HCT116 (cell line): ENCODE results near the gene KCNK5. TPM values are rescaled to one million over a fixed set of nuclear protein-coding genes. Genes with fewer than 3 reads are reported as not detected.

ENCODE experiments used
- ATAC-seq: fragments of 200-7000 bp; cut with Tn5 transposase; 2 replicates; pipeline ENCODE4 v1.9.1; 2020; ENCODE audit warnings: mild to moderate bottlenecking, moderate library complexity
- BruUV-seq: library from RNA; stranded (reverse); fragments of 400-500 nt; replicated peaks from 2 replicates; lab custom pipeline; 2021; lab: Mats Ljungman, UMichigan
- CTCF ChIA-PET: fragments of 300-600 bp; sonication (Branson Sonifier 250); formaldehyde crosslinking; loops from one replicate; lab custom pipeline; 2021; ENCODE audit warnings: antibody characterized with exemption; lab: Charles Lee
- POLR2A ChIA-PET: fragments of 300-600, 350-600 bp; sonication (Branson Sonifier 250); formaldehyde crosslinking; loops from one replicate; lab custom pipeline; 2021; ENCODE audit warnings: antibody characterized with exemption; lab: Charles Lee
- RAD21 ChIA-PET, 2 experiments: fragments of 300-600 bp; sonication (Branson Sonifier 250); formaldehyde crosslinking; loops; one replicate each; lab custom pipeline; 2023; ENCODE audit warnings: low total read pairs in 2 of 2; ENCODE audit not compliant: uncharacterized antibody in 2 of 2, unreplicated experiment in 2 of 2, low non-redundant PET in 1 of 2; lab: Charles Lee
- DNase-seq: peaks from one replicate; pipeline ENCODE4 v3.0.0-alpha.2; 2010; ENCODE audit warnings: low read depth, low spot score
- H2AFZ ChIP-seq: fragments of 200-600 bp; shearing (Covaris generic), sonication (generic); 2 replicates; pipeline ENCODE4 v1.6.1; 2017; ENCODE audit warnings: low read depth, mixed run types, mixed read lengths, antibody characterized with exemption, low read length; ENCODE audit not compliant: poor library complexity, severe bottlenecking
- H3K27ac ChIP-seq: 2 replicates; pipeline ENCODE4 v1.5.1; 2012; ENCODE audit warnings: low read depth, low read length
- H3K27me3 ChIP-seq: fragments of 200-600 bp; sonication (generic); 2 replicates; pipeline ENCODE4 v1.6.1; 2016; ENCODE audit warnings: mixed run types, low read length, mixed read lengths; ENCODE audit not compliant: insufficient read depth
- H3K36me3 ChIP-seq, 2 experiments: fragments of 200-500 bp in 1 of 2; fragments of 200-600 bp in 1 of 2; sonication (Bioruptor generic) in 1 of 2; sonication (generic) in 1 of 2; 2 replicates each; pipeline versions ENCODE4 v1.5.1 to v1.6.1; 2014 to 2016; ENCODE audit warnings: low read length in 2 of 2, inconsistent platforms in 1 of 2, mixed read lengths in 1 of 2, mixed run types in 1 of 2; ENCODE audit not compliant: insufficient read depth in 2 of 2, control insufficient read depth in 1 of 2
- H3K4me1 ChIP-seq, 2 experiments: fragments of 200-600 bp in 1 of 2; sonication (generic) in 1 of 2; 2 replicates each; pipeline versions ENCODE4 v1.5.1 to v1.6.1; 2012 to 2017; ENCODE audit warnings: low read length in 2 of 2, inconsistent platforms in 1 of 2, mild to moderate bottlenecking in 1 of 2, mixed read lengths in 1 of 2, mixed run types in 1 of 2, moderate library complexity in 1 of 2; ENCODE audit not compliant: insufficient read depth in 2 of 2, control insufficient read depth in 1 of 2
- H3K4me2 ChIP-seq: fragments of 200-600 bp; sonication (generic); 2 replicates; pipeline ENCODE4 v1.6.1; 2017; ENCODE audit warnings: mixed run types, low read length, mixed read lengths
- H3K4me3 ChIP-seq, 2 experiments: fragments of 200-600 bp in 1 of 2; sonication (generic) in 1 of 2; replicated peaks in 1 of 2; 2 replicates each; pipeline ENCODE4 v1.5.1; 2011 to 2016; ENCODE audit warnings: low read length in 2 of 2, control low read depth in 1 of 2, low read depth in 1 of 2, mild to moderate bottlenecking in 1 of 2, mixed read lengths in 1 of 2, mixed run types in 1 of 2
- H3K79me2 ChIP-seq: fragments of 200-600 bp; sonication (generic); 2 replicates; pipeline ENCODE4 v1.6.1; 2017; ENCODE audit warnings: mild to moderate bottlenecking, mixed run types, low read length, moderate library complexity, mixed read lengths; ENCODE audit not compliant: insufficient read depth
- H3K9ac ChIP-seq: fragments of 200-600 bp; sonication (generic); 2 replicates; pipeline ENCODE4 v1.6.1; 2016; ENCODE audit warnings: low read length, mixed read lengths
- H3K9me2 ChIP-seq: fragments of 200-600 bp; sonication (generic), shearing (Covaris generic); 2 replicates; pipeline ENCODE4 v1.6.1; 2017; ENCODE audit warnings: mixed run types, mild to moderate bottlenecking, moderate library complexity; ENCODE audit not compliant: insufficient read depth
- H3K9me3 ChIP-seq, 2 experiments: fragments of 200-500 bp in 1 of 2; fragments of 200-600 bp in 1 of 2; sonication (Bioruptor generic) in 1 of 2; sonication (generic) in 1 of 2; 2 replicates each; pipeline ENCODE4 v1.6.1; 2014 to 2017; ENCODE audit warnings: low read length in 2 of 2, mixed read lengths in 2 of 2, inconsistent platforms in 1 of 2, low read depth in 1 of 2, mild to moderate bottlenecking in 1 of 2, mixed run types in 1 of 2, moderate library complexity in 1 of 2; ENCODE audit not compliant: control insufficient read depth in 1 of 2, insufficient read depth in 1 of 2
- H4K20me1 ChIP-seq: fragments of 200-600 bp; sonication (generic), shearing (Covaris generic); 2 replicates; pipeline ENCODE4 v1.6.1; 2017; ENCODE audit warnings: mixed run types, mild to moderate bottlenecking, moderate library complexity; ENCODE audit not compliant: insufficient read depth
- CBX3 ChIP-seq: IDR thresholded peaks from 2 replicates; pipeline ENCODE4 v1.6.1; 2012; ENCODE audit warnings: low read depth
- CEBPB ChIP-seq: IDR thresholded peaks from 2 replicates; pipeline ENCODE4 v1.6.1; 2012; ENCODE audit warnings: low read depth
- CTCF ChIP-seq, 3 experiments: fragments of 200-600 bp in 1 of 3; sonication (generic) in 1 of 3; IDR thresholded peaks in 2 of 3; conservative IDR thresholded peaks in 1 of 3; 2 replicates each; pipeline ENCODE4 v1.5.1; 2012 to 2017; ENCODE audit warnings: low read depth in 2 of 3, low read length in 2 of 3, antibody characterized with exemption in 1 of 3, borderline replicate concordance in 1 of 3, control low read depth in 1 of 3, mild to moderate bottlenecking in 1 of 3, mixed read lengths in 1 of 3, mixed run types in 1 of 3, moderate library complexity in 1 of 3; ENCODE audit not compliant: insufficient read depth in 1 of 3
- EGR1 ChIP-seq: IDR thresholded peaks from 2 replicates; pipeline ENCODE4 v1.6.1; 2012; ENCODE audit warnings: low read depth
- ELF1 ChIP-seq: IDR thresholded peaks from 2 replicates; pipeline ENCODE4 v1.6.1; 2012; ENCODE audit warnings: low read depth, borderline replicate concordance
- EZH2 ChIP-seq: fragments of 200-600 bp; sonication (generic); IDR thresholded peaks from 2 replicates; pipeline ENCODE4 v1.6.1; 2017; ENCODE audit warnings: antibody characterized with exemption, mixed run types
- POLR2AphosphoS5 ChIP-seq: IDR thresholded peaks from 2 replicates; pipeline ENCODE4 v1.6.1; 2011; ENCODE audit warnings: mild to moderate bottlenecking, low read depth, low read length, moderate library complexity
- SRF ChIP-seq: IDR thresholded peaks from 2 replicates; pipeline ENCODE4 v1.6.1; 2012; ENCODE audit warnings: low read depth
- ZBTB33 ChIP-seq: IDR thresholded peaks from 2 replicates; pipeline ENCODE4 v1.6.1; 2011; ENCODE audit warnings: mild to moderate bottlenecking, low read length, moderate library complexity; ENCODE audit not compliant: insufficient replicate concordance; ENCODE audit errors: extremely low read depth
- ZNF274 ChIP-seq: fragments of 200-500 bp; sonication (Bioruptor generic); IDR thresholded peaks from 2 replicates; pipeline ENCODE4 v1.6.1; 2014; ENCODE audit warnings: mild to moderate bottlenecking, low read depth, low read length, inconsistent platforms
- intact Hi-C: fragments of 100-400 bp; cut with micrococcal nuclease; formaldehyde crosslinking; loops from 2 replicates; pipeline ENCODE4 v1.10.0; 2022
- total RNA-seq: library from RNA; stranded (reverse); gene quantifications from one replicate; pipeline ENCODE4 v1.2.1, GENCODE V29; 2021; ENCODE audit not compliant: unreplicated experiment
- TF ChIP-seq, protein P1 (sequence below): IDR thresholded peaks from 2 replicates; pipeline ENCODE4 v1.6.1; 2012
- TF ChIP-seq, protein P2 (sequence below): IDR thresholded peaks from 2 replicates; pipeline ENCODE4 v1.6.1; 2012

The KCNK5 gene
- total RNA-seq, 1 experiment from 2014 or later, result 9.5 TPM

- H3K27ac ChIP-seq, result no peak overlapping the region
Observed at GRCh38 chr6:39157511-39157910, 71.8 kb downstream of the KCNK5 start.

GRCh38 chr6:39156801-39157200 is 72.5 kb downstream of the KCNK5 start:
- Histone ChIP-seq H2AFZ (no peak overlapping the region), H3K9me2 (no peaks in the 10 kb centered on the region), H3K36me3 (no peaks in the 10 kb centered on the region), H3K27me3 (peaks cover 8% of the 10 kb centered on the region), H3K4me1 (no peaks in the 10 kb centered on the region), H3K4me2 (no peak overlapping the region), H4K20me1 (no peaks in the 10 kb centered on the region), H3K9ac (no peak overlapping the region), H3K4me3 (no peak overlapping the region), H3K79me2 (no peaks in the 10 kb centered on the region), H3K9me3 (no peaks in the 10 kb centered on the region), H3K27ac (no peak overlapping the region)
- intact Hi-C loops, result loop anchor here (5.0 to 10.0 kb wide), 2 partner anchors 152 to 184 kb away; no protein-coding TSS in a partner anchor
- ChIA-PET RAD21 (no interaction called here), CTCF (no interaction called here), POLR2A (no interaction called here)
- ATAC-seq (no peak), DNase-seq (no peak)
- no TSS peak for BruUV-seq
- TF ChIP-seq ELF1 (no peak), POLR2AphosphoS5 (no peak), CEBPB (no peak), CTCF (IDR thresholded peaks at IDR 0.05 in 2 of 3, conservative IDR thresholded peaks at IDR 0.05 in 1 of 3; ENCODE audit: borderline replicate concordance in 1 of 3, insufficient read depth in 1 of 3, low read depth in 2 of 3, low read length in 2 of 3) (no peak), EGR1 (no peak), CBX3 (no peak), EZH2 (no peak), ZNF274 (no peak), SRF (no peak)
- TF ChIP-seq, protein P1, sequence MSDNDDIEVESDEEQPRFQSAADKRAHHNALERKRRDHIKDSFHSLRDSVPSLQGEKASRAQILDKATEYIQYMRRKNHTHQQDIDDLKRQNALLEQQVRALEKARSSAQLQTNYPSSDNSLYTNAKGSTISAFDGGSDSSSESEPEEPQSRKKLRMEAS, result no peak
- TF ChIP-seq, protein P2, sequence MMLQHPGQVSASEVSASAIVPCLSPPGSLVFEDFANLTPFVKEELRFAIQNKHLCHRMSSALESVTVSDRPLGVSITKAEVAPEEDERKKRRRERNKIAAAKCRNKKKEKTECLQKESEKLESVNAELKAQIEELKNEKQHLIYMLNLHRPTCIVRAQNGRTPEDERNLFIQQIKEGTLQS, result no peak

More at GRCh38 chr6:39157511-39157910, 71.8 kb downstream of the KCNK5 start:
- no peaks in the 10 kb centered on the region for H3K36me3 ChIP-seq
- ChIA-PET POLR2A (no interaction called here), CTCF (interaction anchor here (0.9 kb wide), 1 partner anchor 145 kb away, joined by 4 read pairs; no protein-coding TSS in a partner anchor), RAD21 (no interaction called here)
- no peaks in the 10 kb centered on the region for H3K4me1 ChIP-seq
- H4K20me1 ChIP-seq, result no peaks in the 10 kb centered on the region
- TF ChIP-seq SRF (no peak), CEBPB (no peak), ZBTB33 (no peak), ZNF274 (no peak)
- TF ChIP-seq, protein P1, result no peak
- no peaks in the 10 kb centered on the region for H3K9me2 ChIP-seq
- H3K9me3 ChIP-seq, result no peaks in the 10 kb centered on the region
- no peaks in the 10 kb centered on the region for H3K79me2 ChIP-seq
- no peak for DNase-seq
- H3K4me3 ChIP-seq, result no peak overlapping the region
- no peak for ATAC-seq
- peaks cover 1% of the 10 kb centered on the region; the same call in 1 of the 2 replicates for H3K27me3 ChIP-seq
- H3K9ac ChIP-seq, result no peak overlapping the region
- H2AFZ ChIP-seq, result no peak overlapping the region
- no peak overlapping the region for H3K4me2 ChIP-seq
- intact Hi-C loops, result loop anchor here (5.0 to 10.0 kb wide), 2 partner anchors 153 to 185 kb away; no protein-coding TSS in a partner anchor
- BruUV-seq, result no TSS peak
